HG02610 (cell line): ENCODE measurements around the gene NCKAP5.
A peak's percentile ranks its signal among the peaks of the same experiment; 100 is the strongest.

Source experiments
- ATAC-seq: cut with Tn5 transposase; IDR thresholded peaks from one replicate; pipeline ENCODE4 v1.9.1; 2021; ENCODE audit warnings: mild to moderate bottlenecking, moderate library complexity; ENCODE audit not compliant: unreplicated experiment

The NCKAP5 gene

DNA sequence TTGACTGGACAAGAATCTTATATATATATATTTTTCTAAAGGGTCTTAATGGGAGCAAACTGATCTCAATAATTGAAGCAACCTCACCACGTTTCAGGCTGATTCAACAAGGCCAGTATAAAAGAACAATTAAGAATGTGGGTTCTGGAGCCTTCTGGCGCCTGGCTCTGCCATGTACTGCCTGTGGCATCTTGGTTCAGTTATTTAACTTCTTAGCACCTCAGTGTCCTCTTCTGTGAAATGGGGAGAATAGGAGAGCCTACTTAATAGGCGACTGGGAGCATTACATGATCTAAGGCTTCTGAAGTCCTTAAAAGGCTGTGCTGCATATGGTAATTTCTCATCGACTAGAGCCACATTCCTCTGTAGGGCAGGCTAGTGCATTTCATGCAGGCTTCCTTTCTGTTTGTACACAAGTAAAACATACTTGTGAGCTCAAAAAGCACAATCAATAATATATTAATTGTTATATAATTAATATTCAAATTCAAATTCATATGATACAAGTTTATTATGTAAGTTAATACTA is 779.9 kb downstream of the NCKAP5 start:
- no peak for ATAC-seq

DNA sequence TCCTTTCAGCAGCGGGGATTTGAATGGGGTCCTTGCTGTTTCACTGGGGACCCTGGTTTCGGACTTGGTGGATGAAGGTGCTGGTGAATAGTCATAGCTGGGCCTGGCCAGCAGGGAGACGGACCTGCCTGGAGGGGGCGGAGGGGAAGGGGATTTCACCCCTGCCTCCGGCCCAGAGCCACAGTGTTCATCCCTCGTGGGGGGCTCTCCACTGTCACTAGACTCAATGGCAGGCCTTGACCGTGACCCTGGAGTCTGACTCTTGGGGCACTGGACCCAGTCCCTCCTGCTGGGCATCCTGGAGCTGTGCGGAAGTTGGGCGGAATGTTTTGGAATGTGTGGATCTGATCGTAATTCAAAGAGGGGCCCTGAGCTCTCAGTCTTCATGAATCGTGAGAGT is 784.4 kb downstream of the NCKAP5 start:
- no peak for ATAC-seq

GRCh38 chr2:132782176-132782783 is 786.0 kb downstream of the NCKAP5 start:
- ATAC-seq, result no peak

- no peak for ATAC-seq
Observed at GRCh38 chr2:132780651-132781050, 787.6 kb downstream of the NCKAP5 start.

DNA sequence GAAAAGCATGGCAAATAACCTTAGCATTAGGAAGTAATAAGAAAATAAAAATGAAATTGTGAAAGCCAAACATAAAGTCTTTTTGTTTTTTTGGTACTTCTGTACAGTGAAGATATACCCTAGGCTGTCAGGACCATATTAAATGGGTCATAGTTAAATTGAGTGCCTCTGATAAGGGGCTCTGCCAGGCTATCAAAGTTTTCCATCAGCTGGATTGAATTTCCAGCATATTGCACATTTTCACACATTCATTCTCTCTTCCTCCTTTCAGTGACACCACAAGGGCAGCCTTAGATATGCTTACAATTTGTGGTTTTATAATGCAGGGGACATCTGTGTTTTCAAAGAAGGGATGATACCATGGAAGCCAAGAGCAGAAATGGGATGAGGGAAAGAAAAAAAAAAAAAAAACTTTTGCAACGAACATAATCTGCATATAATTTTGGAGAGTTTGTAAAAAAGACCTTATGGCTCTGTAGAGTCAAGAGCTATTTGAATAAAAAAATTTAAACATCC is 789.0 kb downstream of the NCKAP5 start:
- ATAC-seq, result no peak

DNA sequence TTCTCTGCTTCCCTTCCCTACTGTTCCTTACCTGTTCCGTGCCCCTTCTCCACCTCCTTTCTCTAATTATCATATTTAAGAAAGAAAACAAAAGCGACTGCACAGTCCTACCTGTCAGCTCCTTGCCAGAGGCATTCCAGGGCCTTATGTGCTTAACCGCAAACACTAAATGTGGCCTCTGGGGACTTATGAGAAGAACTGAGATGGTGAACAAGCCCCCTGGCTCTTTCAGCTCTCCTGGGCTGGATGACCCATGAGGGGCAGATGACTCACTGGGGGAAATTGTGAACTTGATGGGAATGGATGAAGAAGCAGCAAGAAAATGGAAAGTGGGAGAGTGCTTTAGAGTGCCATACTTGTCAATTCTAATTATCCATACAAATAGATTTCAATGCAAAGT is 792.0 kb downstream of the NCKAP5 start:
- ATAC-seq, result no peak

GRCh38 chr2:132774189-132774588 is 794.1 kb downstream of the NCKAP5 start:
- ATAC-seq, result no peak

DNA sequence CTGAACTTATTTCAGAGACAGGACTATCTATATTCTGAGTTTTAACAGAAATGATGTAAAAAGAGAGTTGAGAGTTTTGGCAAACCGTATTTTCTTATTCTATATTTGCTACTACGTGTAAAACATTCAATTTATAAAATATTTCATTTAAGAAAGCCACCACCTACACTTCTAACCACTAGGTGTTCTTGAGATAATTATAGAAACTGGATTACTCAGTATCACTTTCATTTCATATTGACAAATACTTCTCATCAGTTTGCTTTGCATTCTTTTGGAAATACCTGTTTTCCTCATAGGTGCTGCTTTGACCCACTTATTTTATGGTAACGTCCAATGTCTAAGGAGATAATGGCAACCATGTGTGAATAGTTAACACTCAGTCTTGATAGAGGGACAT is 794.9 kb downstream of the NCKAP5 start:
- ATAC-seq, result no peak

DNA sequence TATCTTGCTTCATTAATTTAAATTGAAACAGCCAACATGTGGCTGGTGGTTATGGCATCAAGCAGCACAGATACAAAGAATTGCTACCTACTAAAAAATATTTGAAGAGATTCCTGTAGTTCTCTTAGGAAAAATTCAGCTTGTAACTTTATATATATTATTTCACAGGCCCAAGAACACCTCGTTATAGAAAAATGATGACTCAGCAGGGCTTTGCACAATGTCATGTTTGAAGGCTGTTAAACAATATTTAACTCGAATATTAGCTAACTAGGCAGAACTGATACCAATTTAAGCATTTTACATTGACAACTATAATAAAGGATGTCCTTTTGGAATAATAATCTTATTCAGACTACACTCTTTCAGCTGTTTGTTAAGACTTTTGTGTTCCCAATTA is 795.9 kb downstream of the NCKAP5 start:
- ATAC-seq, result no peak

DNA sequence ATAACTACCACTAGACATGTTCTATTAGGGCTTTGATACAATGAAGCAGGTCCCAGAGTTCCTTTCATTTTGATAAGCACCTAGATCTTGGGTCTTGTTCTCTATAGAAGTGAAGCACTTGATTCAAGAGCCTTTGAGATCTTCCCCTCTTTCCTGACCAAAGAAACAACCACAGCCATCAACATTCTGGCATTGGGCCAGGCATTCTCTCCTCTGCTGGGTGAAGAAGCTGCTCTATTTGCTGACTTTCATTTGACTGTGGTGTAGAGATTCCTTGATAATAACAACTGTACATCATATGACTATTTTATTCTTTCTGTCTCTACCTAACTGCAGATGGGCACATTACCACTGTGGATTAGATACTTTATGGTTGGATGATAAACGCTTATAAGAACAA is 801.7 kb downstream of the NCKAP5 start:
- ATAC-seq, result no peak

DNA sequence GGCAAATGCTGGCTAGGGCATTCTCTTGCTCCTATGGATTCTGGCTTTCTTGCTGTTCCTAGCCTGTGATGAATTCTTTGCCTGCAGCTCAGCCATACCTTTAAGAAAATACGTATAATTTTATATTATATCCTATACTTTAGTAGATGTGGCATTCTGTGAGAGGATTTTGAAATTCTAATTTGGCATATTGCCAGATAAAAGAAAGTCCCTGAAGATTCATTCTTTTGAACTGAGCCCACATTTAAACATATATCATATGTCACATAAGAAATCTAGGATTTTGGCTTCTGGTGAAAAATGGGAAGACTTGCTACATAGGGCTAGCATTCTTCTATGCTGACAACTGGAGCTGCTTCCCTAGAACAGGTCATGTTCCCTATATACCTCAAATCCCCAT is 806.8 kb downstream of the NCKAP5 start:
- ATAC-seq, result no peak

GRCh38 chr2:132760971-132761370 is 807.3 kb downstream of the NCKAP5 start:
- ATAC-seq, result no peak

DNA sequence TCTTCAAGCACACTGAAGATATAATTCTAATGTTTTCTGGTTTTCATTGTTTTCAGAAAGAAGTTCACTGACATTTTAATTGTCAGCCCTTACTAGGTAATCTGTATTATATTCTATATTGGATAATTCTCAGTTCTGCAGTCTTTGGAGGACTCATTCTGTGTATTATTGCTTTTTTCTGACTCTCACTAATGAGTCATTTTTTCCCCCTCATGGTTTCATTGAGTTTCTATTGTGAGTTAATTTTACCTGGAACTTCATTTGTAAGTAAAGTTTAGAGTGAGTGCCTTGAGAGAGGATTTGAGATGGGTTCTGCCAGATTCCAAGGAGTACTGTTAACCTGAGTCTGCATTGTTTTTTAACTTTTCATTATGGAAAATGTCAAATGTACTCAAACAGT is 807.9 kb downstream of the NCKAP5 start:
- ATAC-seq, result no peak

DNA sequence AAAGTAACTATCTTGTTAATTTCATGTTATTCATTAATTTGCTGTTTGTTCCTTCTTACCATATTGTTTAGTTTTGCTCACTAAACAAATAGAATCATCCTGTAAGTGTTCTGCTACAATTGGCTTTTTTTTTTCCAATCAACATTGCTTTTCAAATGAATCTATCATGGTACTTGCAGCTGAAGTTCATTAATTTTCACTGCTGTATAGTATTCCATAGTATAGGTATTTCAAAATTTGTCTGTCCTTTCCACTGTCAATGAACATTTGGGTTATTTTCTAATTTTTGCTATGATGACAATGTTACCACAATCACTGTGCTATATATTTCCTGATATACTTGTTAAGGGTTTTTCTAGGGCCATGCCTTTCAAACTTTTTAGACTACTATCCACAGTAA is 809.3 kb downstream of the NCKAP5 start:
- no peak for ATAC-seq

GRCh38 chr2:132757676-132758075 is 810.6 kb downstream of the NCKAP5 start:
- no peak for ATAC-seq

DNA sequence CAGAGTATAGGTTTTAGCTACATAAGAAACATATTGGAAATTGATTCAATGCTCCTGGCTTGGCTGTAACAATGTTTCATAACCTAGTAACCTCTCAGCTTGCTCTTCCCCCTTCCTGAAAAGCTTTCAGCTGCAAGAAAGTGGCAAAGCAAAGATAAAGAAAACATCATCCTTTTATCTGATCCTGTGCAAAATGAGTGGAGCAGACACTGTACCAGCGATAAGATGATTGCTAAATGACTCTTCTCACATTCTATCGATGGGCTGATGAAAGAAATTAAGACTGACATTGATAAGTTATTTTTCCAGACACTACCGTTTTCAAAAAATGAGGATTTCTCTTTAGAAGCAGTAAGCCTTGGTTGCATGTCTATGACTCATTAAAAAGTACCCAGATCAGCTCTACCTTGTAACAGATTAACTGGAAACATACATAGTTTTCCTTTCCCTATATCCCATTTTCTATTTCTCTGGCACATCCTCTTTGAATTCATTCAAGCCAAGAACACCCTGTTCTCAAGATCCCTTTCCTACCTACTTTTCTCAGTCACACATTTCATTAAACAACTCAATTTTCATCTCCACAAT is 811.2 kb downstream of the NCKAP5 start:
- no peak for ATAC-seq

DNA sequence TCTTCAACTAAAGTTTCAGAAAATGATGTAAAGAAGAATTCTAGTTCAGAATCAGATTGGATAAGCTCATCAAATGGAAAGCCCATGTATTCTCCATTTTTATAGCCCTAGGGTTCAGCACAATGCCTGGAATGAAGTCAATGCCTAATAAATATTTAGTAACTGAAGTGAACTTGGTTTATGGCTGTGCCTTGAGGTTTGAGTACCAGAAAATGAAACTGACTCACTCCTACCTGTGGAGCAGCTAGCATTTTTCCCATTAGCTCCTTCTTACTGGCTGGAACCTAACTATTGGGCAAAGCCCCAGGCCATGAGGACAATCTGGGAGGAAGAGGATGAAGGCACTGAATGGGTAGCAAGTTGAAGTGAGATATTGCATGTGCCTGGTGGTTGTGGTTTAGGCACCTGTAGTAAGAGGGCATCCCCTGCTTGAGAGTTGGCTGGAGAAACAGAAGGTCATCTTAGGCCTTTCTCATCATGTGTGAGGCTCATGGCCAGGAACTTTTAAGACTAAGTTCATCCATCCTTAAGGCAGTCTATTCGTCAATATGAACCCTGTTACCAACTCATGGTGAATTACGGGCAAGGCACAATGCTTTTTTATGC is 813.3 kb downstream of the NCKAP5 start:
- ATAC-seq, result no peak

DNA sequence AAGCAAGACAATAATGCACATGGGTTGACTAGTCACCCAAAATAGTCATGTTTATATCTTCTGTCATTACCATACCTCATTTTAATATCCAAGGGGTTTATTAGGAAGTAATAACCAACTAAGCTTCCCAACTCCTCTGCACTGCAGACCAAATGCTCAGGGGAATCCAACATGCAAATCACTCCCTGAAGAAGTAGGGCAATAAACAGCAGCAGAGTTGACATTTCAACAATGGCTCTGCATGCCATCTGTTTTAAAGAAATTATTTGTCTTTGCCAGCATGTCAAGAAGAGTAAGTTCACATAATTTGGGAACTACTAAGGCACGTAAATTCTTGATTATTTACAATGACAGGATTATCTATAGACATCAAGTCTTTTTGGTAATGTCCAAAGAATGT is 813.9 kb downstream of the NCKAP5 start:
- no peak for ATAC-seq

DNA sequence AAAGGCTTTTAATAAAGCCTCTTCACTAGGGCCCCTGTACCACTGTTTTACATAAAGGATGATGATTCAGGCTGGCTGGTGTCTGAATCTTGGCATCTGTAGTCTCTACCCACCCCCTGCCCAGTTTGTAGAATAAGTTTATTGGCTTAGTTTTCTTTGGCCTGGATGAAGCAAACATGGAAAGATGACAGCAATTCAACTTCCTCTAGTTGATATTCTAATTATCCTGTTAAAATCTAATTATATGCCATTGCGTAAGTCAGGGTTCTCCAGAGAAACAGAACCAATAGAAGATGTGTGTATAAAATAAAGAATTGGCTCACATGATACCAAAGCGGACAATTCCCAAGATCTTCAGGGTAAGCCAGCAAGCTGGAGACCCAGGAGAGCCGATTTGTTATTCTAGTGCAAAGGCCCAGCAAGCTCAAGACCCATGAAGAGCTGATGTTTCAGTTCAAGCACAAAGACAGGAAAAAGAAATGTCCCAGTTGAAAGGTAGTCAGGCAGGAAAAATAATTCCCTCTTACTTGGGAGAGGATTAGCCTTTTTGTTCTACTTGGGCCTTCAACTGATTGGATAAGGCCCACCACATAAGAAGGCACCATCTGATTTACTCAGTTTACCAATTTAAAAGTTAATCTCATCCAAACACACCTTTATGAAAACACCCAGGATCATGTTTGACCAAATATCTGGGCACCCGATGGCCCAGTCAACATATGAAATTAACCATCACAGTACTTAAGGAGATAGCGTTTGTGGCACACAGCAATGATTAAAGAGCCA is 815.6 kb downstream of the NCKAP5 start:
- no peak for ATAC-seq

DNA sequence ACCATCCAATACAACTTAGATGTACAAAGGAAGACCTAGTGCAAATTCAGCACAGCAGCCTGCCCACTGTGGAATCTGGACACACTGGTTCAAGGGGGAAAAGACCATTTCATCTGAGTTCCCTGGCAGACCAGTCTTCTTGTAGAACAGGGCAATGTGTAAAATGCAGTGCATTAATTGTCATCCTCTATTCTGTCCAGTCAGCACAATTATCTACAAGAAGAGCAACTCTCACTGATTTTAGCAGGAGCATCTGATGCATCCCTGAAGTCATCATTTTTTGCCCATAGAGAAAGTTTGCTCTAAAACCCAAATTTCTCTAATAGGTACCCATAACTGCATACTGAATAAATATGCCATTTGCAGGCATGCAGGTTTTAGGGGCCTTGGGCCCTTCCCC is 816.4 kb downstream of the NCKAP5 start:
- no peak for ATAC-seq

DNA sequence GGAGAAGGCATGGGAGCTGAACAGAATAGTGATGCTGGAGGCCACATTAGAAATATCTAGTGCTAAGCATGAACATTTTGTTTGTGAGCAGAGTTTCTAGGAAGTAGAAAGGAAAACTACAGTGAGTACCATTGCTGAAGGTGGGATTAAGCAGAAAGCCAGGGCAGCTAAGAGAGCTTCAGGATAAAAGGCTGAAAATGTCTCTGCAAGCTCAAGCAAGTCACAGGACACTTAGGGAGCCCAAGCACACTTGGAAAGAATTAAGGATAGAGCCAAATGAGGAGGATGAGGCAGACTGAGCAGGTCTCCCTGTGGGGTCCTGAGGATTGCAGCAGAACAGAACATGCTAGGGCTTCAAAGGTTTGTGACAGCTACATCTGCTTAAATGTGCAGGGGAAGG is 817.7 kb downstream of the NCKAP5 start:
- no peak for ATAC-seq

GRCh38 chr2:132747046-132747445 is 821.2 kb downstream of the NCKAP5 start:
- peak; percentile 78 for ATAC-seq
